CD4-positive, alpha-beta T cell treated with Interleukin-2 at 100 ng/mL for 4 hours (primary cell): ENCODE data around the gene SNTG2.
"Not testable (repeated sequence)": the region's sequence is repeated elsewhere in the genome, so short reads cannot be mapped to it uniquely, and the experiment has no call there.

Experiments
- DNase-seq: peaks from one replicate; pipeline ENCODE4 v3.0.0-alpha.2; 2020; ENCODE audit warnings: low spot score

The SNTG2 gene

DNA sequence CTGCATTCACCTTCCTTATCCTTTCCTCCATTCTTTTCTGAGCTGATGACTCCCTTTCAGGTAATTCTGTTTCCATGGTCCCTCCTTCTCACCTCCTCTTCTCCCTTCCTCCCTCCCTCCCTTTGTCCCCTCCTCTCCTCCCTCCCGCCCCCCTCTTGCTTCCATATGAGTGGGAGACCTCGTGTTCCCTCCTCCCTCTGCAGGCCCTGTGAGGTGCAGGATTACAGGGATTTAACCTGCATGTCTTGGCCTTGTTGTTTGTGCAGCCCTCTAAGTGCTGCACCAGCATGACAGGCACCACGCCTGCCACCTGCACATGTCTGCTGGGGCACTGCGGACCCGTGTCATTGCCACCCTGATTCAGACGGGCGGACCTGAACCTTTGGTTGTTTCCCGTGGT, 103.1 kb downstream of the SNTG2 start:
- DNase-seq = no peak

DNA sequence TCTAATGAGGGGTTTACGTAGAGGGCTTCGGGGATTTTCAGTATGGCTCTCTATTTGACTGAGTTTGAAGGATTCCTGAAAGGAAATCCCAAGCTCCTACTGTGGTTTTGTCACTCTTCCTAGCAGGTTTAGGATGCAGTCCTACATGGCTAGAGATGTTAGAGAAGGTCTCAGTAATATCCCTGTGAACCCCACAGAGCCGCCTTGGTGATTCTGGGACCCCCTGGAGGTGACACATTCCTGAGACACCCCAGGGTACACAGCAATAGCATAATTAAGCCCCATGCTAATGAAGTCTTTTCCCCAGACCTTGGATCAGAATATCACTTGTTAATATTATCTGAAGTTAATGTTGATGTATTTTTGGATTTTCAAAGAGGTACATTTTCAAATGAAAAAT, 103.8 kb downstream of the SNTG2 start:
- no peak for DNase-seq

DNA sequence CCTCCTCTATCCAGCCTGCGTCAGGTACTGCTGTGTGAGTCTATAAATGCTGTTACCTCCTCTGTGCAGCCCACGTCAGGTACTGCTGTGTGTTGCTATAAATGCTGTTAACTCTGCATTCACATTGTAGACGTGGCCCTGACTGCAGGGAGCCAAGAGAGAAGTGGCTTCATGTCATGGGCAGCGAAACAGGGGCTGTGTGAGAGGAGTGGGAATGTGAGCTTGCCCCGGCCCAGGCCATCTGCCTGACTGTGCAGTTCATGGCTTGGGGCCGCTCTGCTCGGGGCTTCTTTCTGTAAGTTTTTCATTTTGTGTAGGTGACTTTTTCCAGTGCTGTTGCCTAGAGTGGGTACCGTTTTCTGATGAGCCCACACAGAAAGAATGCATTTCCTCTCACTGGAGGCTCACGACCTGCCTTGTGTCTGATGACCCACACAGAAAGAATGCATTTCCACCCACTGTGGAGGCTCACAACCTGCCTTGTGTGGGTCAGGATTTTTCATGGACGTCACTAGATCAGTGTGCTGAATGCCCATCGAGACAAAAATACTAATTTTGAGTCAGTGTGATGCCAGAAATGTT, 104.5 kb downstream of the SNTG2 start:
- DNase-seq = no peak

DNA sequence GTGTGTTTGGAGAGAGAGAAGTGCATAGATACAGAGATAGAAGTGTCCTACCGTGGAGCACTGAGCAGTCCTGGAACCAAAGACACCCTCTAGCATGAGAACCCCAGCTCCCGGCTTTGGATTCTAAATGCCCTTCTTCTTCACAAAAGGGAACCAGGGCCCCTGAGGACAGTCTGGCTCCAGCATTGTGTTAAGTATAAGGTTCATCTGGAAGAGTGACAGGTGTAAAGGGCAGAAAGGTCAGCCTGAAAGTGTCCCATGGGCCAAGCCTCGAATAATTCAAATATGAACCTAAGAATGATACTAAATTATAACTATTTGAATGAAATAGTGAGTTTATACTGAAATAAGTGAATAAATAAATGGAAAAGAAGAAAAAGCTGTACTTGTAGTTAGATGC, 109.7 kb downstream of the SNTG2 start:
- DNase-seq = no peak

DNA sequence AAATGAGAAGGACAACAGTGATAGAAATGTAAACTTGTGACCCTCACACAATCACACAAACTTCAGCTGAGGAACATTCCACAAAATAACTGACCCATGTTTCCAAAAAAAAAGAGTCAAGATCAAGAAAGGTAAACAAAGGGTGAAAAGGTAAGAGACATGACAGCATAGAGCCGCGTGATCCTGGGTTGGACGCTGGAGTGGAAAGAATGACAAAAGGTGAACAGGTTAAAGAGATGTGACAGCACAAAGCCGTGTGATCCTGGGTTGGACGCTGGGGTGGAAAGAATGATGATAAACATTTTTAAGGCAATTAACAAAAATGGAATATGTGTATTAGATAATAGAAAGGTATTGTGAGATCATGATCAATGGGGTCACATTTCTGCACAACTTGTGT, 110.3 kb downstream of the SNTG2 start:
- no peak for DNase-seq

DNA sequence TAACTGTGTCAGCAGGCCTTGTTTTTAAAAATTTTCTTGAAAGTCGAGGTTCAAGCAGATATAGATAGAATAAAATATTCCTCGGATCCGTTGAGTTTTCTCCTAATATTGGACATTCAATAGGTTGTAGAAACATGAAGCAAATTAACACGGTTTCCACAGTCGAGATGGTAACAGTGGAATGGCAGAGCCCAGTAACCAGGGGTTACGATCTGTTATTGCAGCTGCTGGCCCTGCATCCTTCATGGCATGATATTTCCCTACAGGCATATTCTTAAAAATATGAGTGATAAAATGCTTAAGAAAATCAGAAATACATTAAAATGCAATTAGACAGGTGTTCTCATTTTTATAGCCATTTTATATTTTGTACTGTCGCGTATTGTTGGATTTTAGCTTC, 117.6 kb downstream of the SNTG2 start:
- DNase-seq = no peak

DNA sequence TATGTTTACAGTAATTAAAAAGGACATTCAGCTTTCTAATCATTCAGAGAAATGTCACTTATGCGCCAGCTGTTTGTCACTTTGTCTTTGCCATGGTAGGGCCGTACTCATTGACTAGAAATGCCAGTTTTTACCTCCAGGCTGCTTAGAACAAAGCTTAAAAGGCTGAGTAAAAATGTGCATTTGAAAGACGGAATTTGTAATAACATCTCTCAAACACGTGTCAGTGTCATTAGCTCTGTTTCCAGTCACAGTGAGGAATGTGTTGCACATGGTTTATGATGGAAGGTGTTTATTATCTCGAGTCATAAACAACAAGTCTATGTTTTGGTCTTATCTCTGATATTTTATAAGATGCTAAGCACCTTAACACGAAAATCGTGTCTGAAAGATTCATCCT, 118.2 kb downstream of the SNTG2 start:
- no peak for DNase-seq

DNA sequence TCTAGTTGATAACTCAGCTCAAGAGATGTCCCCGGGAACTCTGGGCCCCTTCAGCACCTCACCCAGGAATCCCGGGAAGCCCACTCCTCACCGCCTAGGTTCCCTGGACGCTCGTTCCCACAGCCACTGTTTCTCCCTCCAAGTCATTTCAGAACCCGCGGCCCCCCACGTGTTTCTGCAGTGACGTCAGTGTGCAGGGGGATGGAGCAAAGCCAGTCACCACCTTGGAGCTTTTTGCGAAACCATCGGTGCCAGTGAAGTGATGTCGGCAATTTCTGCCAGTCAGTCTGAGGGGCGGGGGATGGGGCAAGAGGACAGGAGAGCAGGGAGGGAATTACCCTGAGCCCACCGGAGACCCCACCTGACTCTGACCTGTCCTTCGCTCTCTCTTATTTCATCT, 119.2 kb downstream of the SNTG2 start:
- DNase-seq = no peak

DNA sequence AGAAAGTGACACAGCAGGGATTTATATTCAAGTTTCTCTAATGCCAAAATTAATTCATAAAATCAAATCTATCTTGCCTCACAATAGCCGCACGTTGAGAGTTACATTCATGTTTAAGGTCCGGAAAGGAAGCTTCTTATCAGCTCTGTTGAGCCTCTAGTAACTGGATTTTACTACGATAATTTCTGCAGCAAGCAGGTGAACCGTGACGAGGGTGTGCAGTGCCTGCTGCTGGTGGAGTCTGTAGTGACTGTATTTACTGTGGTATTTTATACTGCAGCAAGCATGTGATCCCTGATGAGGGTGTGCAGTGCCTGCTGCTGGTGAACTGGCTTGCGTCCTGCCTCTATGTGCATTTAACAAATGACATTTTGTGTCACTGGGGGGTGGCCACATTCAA, 120.0 kb downstream of the SNTG2 start:
- no peak for DNase-seq

DNA sequence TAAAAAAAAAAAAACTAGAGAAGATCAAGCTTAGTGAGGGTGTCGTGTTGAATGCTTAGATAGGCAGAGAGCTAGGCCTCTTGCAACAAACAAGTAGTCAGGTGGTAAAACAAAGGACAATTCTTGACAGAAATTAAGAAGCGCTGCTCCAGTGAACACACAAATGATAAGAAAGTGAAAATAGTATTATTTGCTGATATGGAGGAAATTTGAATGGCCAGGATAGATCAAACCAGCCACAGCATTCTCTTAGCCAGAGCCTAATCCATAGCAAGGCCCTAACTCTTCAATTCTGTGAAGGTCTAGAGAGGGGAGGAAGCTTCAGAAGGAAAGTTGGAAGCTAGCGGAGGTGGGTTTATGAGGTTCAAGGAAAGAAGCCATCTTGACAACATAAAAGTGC, 121.0 kb downstream of the SNTG2 start:
- DNase-seq = no peak

DNA sequence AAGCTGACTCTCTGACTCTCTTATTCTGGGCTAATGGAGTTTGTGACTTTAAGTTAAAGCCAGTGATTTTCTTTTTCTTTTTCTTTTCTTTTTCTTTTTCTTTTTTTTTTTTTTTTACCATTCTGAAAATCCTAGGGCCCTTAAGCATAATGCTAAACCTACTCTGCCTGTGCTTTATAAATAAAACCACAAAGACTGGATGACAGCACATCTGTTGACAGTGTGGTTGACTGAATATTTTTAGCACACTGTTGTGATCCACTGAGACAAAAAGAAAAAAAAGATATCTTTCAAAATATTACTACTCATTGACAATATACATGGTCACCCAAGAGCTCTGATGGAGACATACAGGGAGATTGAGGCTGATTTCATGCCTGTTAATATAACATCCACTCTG, 121.6 kb downstream of the SNTG2 start:
- DNase-seq = no peak

DNA sequence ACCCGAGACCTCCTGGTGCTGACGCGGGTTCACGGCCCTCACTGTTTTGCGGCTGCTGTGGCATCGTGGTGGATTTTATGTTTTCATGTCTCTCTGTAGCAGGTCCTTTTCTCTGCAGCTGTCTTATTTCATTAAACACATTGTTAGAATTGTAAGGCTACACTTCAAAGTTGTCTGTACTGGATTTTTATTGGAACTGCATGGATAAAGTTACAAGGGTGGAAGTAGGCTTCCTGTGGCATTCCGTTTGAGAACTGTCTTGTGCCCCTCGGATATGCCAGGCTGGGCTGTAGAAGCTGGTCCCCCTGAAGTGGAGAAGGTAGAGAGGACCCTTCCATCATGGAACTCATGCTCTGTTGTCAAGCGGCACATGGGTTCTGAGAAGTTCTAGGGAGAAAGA, 127.3 kb downstream of the SNTG2 start:
- DNase-seq = no peak

DNA sequence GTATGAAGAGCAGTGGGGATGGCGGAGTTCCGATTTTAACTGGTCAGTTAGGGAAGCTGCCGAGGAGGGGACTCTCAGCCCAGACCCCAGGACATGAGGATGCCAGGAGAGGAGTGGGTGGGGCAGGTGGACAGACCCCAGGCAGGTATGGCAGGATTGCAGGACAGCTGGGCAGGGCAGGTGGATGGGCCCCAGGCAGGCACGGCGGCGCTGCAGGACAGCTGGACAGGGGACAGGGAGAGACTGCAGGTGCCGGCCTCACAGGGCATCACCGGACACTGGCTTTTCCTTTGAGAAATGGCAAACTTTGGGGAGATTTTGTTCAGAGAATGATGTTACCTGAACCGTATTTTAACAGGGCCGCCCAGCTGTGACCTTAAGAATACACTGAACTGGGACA, 127.7 kb downstream of the SNTG2 start:
- no peak for DNase-seq

DNA sequence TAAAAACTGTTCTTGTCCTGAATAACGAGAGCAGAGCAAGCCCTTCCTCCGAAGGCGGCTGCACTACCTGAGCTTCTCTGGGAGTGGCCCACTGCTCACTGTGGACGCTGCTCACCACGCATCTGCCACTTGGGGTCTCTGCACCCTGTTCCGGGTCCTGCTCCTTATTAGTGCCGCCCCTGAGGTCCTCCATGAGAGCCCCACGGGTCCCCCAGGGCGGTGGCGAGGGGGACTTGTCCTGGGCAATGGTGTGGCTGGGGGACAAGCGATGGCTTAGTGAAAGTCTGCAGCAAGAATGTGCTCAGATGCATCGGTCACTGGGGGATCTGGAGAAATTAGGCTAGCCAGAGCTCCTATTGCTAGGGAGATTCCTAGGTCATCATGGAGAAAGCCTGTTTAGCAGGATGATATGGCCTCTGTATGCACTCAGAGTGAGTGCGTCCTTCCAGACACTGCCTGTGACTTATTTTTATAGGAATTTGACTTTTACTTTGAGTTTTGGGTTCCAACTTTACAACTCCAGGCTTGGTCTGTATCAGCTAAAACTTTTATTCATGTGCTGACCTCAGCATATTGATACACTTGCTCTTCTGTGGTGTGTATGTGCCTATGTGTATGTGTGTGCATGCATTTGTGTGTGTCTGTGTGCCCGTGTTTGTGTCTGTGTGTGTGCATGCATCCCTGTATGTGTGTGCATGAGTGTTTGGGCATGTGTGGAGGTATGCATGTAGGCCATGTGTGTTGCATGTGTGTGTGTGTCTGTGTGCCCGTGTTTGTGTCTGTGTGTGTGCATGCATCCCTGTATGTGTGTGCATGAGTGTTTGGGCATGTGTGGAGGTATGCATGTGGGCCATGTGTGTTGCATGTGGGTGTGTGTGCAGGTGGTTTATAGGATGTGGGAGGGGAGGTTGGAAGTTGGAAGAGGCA, 129.5 kb downstream of the SNTG2 start:
- DNase-seq = no peak

DNA sequence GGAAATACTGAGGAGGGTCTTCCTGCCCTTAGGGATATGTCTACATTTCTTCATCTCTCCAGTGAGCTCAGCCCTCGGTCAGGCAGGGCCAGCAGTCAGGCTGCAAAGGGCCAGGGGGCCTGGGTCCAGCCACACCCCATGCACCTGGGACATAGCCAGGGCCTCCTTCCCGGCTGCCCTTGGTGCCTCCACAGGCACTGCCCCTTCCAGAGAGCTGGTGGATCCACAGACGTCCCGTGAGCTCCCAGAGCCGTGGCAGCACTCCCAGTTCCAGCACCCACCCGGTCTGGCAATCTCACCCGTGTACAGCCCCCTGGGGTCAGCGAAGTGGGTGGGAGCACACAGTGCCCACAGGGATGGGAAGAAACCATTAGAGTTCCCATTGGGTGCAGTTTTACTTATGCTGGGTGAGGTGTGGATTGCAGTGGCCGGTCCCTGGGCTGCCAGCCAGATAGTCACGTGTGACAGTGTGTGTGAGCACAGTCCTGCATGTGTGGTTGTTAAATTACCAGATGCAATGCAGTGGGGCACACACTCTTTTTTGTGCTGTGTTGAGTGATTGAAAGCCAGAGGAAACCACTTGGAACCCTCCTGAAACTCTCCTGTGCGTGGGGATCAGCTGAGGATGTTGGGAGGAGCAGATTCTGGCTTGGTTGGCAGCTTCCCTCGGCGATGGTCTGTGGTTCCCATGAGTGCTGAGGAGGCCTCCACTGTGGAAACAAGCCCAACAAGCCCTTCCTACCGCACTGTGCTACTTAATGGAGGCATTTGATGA, 131.0 kb downstream of the SNTG2 start:
- DNase-seq = no peak

DNA sequence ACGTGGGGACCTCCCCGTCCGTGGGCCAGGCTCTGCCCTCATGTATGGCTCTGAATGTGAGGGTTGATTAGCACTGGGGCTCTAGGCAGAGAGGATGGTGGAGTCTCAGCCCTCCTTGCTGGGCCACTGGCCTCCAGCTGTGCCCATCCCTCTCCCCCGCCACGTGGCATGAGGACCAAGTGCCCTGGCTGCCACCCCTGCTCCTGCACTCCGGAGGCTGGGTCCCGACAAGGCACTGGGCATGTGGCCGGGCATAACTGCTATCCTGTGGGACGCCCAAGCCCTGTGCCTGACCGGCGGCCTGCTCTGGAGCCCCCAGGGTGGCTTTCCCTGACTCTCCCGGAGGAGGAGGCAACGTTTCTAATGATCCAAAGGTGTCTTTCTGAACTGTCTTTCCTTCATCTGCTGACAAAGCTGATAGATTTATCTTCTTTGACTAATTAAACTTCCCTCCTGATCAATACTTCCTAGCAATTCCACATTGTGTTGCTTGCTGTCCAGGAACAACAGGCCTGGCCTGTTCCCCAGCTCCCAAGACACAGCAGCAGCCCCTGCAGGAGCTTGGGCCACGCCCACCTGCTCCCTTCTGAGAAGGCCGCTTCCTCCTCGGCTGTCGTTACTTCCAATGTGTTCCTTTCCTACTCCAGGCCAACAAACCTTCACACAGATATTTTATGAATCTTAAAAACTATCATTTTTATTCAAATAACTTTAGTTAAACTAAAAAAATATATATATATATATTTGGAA, 132.0 kb downstream of the SNTG2 start:
- DNase-seq = no peak

DNA sequence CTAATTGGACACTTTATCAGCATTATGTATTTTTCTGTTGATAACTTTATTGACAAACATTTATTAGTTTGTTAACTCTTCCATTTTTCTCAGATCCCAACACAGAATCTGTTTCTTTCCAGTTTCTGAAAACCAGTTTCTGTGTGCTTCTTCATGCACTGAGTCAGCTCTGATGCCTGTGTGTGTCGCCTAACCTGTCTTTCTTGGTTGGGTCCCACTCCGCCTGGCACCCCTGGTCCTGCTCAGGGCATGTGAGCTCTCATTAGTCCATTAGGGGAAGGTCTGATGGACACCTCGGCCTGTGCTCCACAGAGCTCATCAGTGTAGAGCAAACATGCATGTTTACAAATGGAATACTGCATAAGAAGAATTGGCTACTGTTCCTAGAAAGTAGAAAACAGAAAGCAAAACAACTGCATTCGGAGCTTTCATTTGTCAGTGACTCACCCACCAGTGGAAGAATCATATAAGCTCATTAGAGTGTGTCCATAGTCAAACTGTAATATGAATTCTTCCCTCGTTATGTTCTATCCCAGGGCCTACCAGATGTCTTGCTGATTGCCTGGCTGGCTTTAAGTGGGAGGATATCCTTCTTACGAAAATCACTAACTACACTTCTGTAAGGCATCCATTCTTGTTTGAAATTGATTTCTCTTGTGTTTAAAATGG, 137.7 kb downstream of the SNTG2 start:
- no peak for DNase-seq

DNA sequence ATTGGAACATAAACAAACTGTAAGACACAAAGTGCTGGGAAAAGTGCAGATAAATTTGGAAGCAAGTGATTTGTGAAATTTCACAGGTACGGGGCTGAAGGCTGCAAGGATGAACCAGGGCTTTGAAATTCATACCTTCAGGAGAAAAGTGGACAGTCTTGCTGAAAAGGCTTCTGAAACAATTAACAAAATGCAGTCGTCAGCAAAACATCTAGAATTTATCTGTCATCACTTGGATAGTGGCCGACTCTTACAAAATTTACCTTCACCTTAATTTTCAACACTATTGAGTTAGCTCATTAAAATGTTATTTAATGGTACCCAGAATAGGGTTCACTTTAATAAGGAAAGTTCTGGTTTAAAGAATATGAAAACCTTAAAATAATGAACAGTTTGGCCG, 138.3 kb downstream of the SNTG2 start:
- no peak for DNase-seq

DNA sequence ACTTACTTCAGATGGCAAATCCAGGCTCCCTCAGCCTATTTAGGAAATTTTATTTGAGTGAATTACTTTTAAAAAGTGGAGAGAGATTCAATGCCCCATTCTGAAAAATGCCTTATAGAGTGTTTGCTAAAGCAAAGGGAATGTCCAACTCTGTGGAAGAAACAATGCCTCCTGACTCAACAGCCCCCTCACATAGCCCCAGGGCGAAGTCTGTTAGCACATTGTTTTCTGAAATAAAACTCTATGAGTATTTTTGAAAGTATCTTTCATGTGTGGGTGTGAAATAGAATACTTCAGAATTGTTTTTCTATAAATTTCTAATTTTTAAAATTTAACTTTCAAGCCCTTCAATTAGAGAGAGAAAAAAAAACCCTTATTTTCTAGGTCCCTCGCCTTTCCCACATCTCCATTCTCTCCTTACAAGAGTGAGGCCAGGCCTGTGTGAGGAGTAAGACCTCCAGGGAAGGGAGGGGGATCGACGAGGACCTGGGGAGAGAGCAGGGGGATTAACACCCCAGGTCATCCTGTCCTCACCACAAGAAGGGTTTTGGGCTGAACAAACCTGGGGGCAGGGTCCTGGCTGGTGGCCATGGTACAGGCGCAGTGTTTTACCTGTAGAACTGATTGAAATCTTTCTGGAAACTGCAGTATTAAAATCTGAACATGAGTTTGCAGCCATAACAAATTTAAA, 141.4 kb downstream of the SNTG2 start:
- DNase-seq = no peak

DNA sequence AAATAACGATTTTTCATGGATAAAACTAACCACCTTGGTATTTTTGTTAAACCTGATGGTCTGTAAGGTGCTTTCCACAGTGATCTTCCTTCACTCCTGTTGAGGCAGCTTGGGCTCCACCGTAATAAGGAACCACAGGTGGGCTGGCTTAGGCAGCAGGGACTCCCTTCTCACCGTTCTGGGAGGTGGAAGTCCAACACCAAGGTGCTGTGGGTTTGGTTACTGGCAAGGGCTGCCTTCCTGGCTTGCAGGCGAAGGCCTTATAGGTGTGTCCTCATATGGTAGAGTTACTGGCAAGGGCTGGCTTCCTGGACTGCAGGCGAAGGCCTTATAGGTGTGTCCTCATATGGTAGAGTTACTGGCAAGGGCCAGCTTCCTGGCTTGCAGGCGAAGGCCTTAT, 143.0 kb downstream of the SNTG2 start:
- DNase-seq = not testable (repeated sequence)

DNA sequence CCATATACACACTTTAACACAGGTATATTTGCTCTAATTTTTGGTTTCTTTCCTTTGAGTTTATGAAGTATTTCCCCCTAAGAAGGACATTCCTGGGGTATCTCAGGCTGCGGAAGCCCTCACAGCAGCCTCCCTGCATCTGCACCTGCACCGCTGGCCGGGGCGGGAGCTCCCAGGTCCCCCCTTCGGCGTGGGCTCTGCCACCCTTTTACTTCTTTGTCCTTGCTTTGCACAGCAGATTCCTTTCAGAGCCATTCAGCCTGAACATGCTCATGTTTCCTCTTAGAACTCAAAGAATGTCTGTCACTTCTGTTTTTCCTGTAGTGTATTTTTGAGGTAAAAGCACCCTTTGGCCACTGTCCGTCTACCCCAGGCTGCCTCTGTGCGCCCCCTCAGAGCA, 146.5 kb downstream of the SNTG2 start:
- DNase-seq = no peak
